Natural killer cell (primary cell): ENCODE results near the gene PHLDB1. TPM values are rescaled to one million over a fixed set of nuclear protein-coding genes. Genes with fewer than 3 reads are reported as not detected.
A peak's percentile ranks its signal among the peaks of the same experiment; 100 is the strongest.
"Not testable (repeated sequence)": the region's sequence is repeated elsewhere in the genome, so short reads cannot be mapped to it uniquely, and the experiment has no call there.

Experiments used
- ATAC-seq, 3 donors: fragments of 150-1000 bp in 2 of 3; fragments of 200-7000 bp in 1 of 3; cut with Tn5 transposase; 1 replicate in 1 of 3; 2 replicates in 2 of 3; pipeline ENCODE4 v1.10.0; 2021; ENCODE audit warnings: mild to moderate bottlenecking in 2 of 3, moderate library complexity in 2 of 3
- DNase-seq, 2 donors: peaks; one replicate each; pipeline versions ENCODE4 v3.0.0 to v3.0.0-alpha.2; 2013 to 2021; ENCODE audit warnings: mixed read lengths in 1 of 2
- H3K27ac ChIP-seq: one replicate; pipeline ENCODE4 v1.5.1; 2013; ENCODE audit warnings: mild to moderate bottlenecking, low read length
- H3K27me3 ChIP-seq: one replicate; pipeline ENCODE4 v1.6.1; 2013; ENCODE audit warnings: low read length; ENCODE audit not compliant: control insufficient read depth, insufficient read depth
- H3K36me3 ChIP-seq: one replicate; pipeline ENCODE4 v1.6.1; 2013; ENCODE audit warnings: low read length; ENCODE audit not compliant: control insufficient read depth, insufficient read depth
- H3K4me1 ChIP-seq: one replicate; pipeline ENCODE4 v1.6.1; 2013; ENCODE audit warnings: low read length; ENCODE audit not compliant: control insufficient read depth, insufficient read depth
- H3K4me3 ChIP-seq: one replicate; pipeline ENCODE4 v1.5.1; 2013; ENCODE audit warnings: low read length
- H3K9me3 ChIP-seq: one replicate; pipeline ENCODE4 v1.6.1; 2013; ENCODE audit warnings: low read length; ENCODE audit not compliant: control insufficient read depth, insufficient read depth
- H3K27ac Mint-ChIP-seq, 2 donors: one replicate each; pipeline ENCODE4 v1.8.0; 2022; ENCODE audit warnings: mild to moderate bottlenecking in 2 of 2, mixed read lengths in 2 of 2, moderate library complexity in 1 of 2
- H3K27me3 Mint-ChIP-seq, 2 donors: one replicate each; pipeline ENCODE4 v1.8.0; 2022; ENCODE audit warnings: low read depth in 2 of 2, mixed read lengths in 2 of 2
- H3K36me3 Mint-ChIP-seq: one replicate; pipeline ENCODE4 v1.8.0; 2022; ENCODE audit warnings: mixed read lengths
- H3K4me1 Mint-ChIP-seq, 2 donors: one replicate each; pipeline ENCODE4 v1.8.0; 2022; ENCODE audit warnings: mixed read lengths in 2 of 2
- H3K4me3 Mint-ChIP-seq: one replicate; pipeline ENCODE4 v1.8.0; 2022; ENCODE audit warnings: mild to moderate bottlenecking, moderate library complexity, mixed read lengths
- H3K9me3 Mint-ChIP-seq, 2 donors: one replicate each; pipeline ENCODE4 v1.8.0; 2022; ENCODE audit warnings: mixed read lengths in 2 of 2
- CTCF ChIP-seq: fragments of 200-600 bp; IDR thresholded peaks from one replicate; pipeline ENCODE4 v1.8.0; 2022; ENCODE audit warnings: antibody characterized with exemption
- WGBS: methylation state at CpG from one replicate; pipeline ENCODE4 v1.1.7; 2013; ENCODE audit warnings: missing lambda C conversion rate; ENCODE audit not compliant: insufficient coverage; 5-methylcytosine and 5-hydroxymethylcytosine counted together
- intact Hi-C: fragments of 100-400 bp; cut with micrococcal nuclease; formaldehyde crosslinking; loops from one replicate; pipeline ENCODE4 v1.14.2; 2022
- total RNA-seq, 4 donors: library from RNA; stranded (reverse); fragments of 120-200 nt in 1 of 4; gene quantifications; one replicate each; pipeline versions ENCODE4 v1.2.3 to v1.2.4, GENCODE V29; 2013 to 2022

Gene PHLDB1
- total RNA-seq, 3 donors from 2014 or later (not counting 1 experiment from before 2014, with no cell fraction given), result 0.75 to 1.1 (median 0.95) TPM

- Histone ChIP-seq H3K27me3 (no peaks in the 10 kb centered on the region), H3K9me3 (no peaks in the 10 kb centered on the region), H3K4me3 (no peak overlapping the region), H3K36me3 (no peaks in the 10 kb centered on the region), H3K4me1 (peaks cover under 1% of the 10 kb centered on the region), H3K27ac (no peak overlapping the region)
- intact Hi-C loops, result no loop called here
- Mint-ChIP-seq H3K36me3 (no peaks in the 10 kb centered on the region), H3K27me3 (peaks cover 14% of the 10 kb centered on the region in 2 donors), H3K9me3 (no peaks in the 10 kb centered on the region), H3K4me1 (peaks cover 7 to 10% of the 10 kb centered on the region in 2 donors), H3K27ac (no peak overlapping the region), H3K4me3 (no peak overlapping the region)
- TF ChIP-seq CTCF, result no peak
- DNase-seq, result no peak
- ATAC-seq, result no peak
- WGBS, result 100% methylated on average over 2 of the region's 2 CpGs
Observed at GRCh38 chr11:118684187-118684586, 76.8 kb downstream of the PHLDB1 start.

GRCh38 chr11:118687906-118688305, 80.5 kb downstream of the PHLDB1 start:
- no peaks in the 10 kb centered on the region for H3K9me3 ChIP-seq
- H3K27ac ChIP-seq, result no peak overlapping the region
- no peaks in the 10 kb centered on the region for H3K36me3 Mint-ChIP-seq
- no peak overlapping the region for H3K4me3 ChIP-seq
- H3K4me1 ChIP-seq, result peaks cover 36% of the 10 kb centered on the region
- ATAC-seq (no peak), DNase-seq (no peak)
- intact Hi-C loops, result loop anchor here (2.0 kb wide), 1 partner anchor 17 kb away; no protein-coding TSS in a partner anchor
- no peaks in the 10 kb centered on the region for H3K36me3 ChIP-seq
- peaks cover 7 to 12% of the 10 kb centered on the region in 2 donors for H3K27me3 Mint-ChIP-seq
- no peak overlapping the region for H3K27ac Mint-ChIP-seq
- H3K9me3 Mint-ChIP-seq, result no peaks in the 10 kb centered on the region
- no peak for TF ChIP-seq CTCF
- WGBS, result 90% methylated on average over 5 of the region's 5 CpGs
- H3K4me3 Mint-ChIP-seq, result no peak overlapping the region
- H3K4me1 Mint-ChIP-seq, result peaks cover 23 to 39% of the 10 kb centered on the region in 2 donors
- H3K27me3 ChIP-seq, result no peaks in the 10 kb centered on the region

GRCh38 chr11:118688339-118688738, 80.9 kb downstream of the PHLDB1 start:
- Mint-ChIP-seq H3K4me1 (peaks cover 27 to 43% of the 10 kb centered on the region in 2 donors), H3K27me3 (peaks cover 7 to 12% of the 10 kb centered on the region in 2 donors), H3K4me3 (peak overlapping the region; percentile 31)
- H3K36me3 ChIP-seq, H3K4me3 ChIP-seq, H3K36me3 Mint-ChIP-seq, H3K27ac Mint-ChIP-seq, H3K9me3 ChIP-seq, H3K9me3 Mint-ChIP-seq, H3K27me3 ChIP-seq, H3K27ac ChIP-seq, ATAC-seq: not testable (repeated sequence)
- peak in 1 of 2 donors; percentile 23 for DNase-seq
- 29% methylated on average over 8 of the region's 10 CpGs for WGBS
- peaks cover 40% of the 10 kb centered on the region for H3K4me1 ChIP-seq
- intact Hi-C loops, result loop anchor here (2.0 kb wide), 1 partner anchor 16 kb away; no protein-coding TSS in a partner anchor

- Mint-ChIP-seq H3K27me3 (peaks cover 7 to 12% of the 10 kb centered on the region in 2 donors), H3K9me3 (no peaks in the 10 kb centered on the region), H3K27ac (no peak overlapping the region), H3K4me3 (peak overlapping the region; percentile 17), H3K4me1 (peaks cover 34 to 49% of the 10 kb centered on the region in 2 donors), H3K36me3 (no peaks in the 10 kb centered on the region)
- DNase-seq (no peak), ATAC-seq (no peak)
- Histone ChIP-seq H3K4me3 (no peak overlapping the region), H3K27me3 (no peaks in the 10 kb centered on the region), H3K4me1 (peaks cover 47% of the 10 kb centered on the region), H3K9me3 (no peaks in the 10 kb centered on the region), H3K27ac (no peak overlapping the region), H3K36me3 (no peaks in the 10 kb centered on the region)
- 74% methylated on average over 41 of the region's 41 CpGs for WGBS
- TF ChIP-seq CTCF, result no peak
- intact Hi-C loops, result loop anchor here (2.0 kb wide), 1 partner anchor 16 kb away; no protein-coding TSS in a partner anchor
Observed at GRCh38 chr11:118688851-118689502, 81.6 kb downstream of the PHLDB1 start.
